Measurements from ENCODE around the gene TPRG1L. TPM values are rescaled to one million over a fixed set of nuclear protein-coding genes. Genes with fewer than 3 reads are reported as not detected.

The TPRG1L gene
- total RNA-seq, 2 donors from 2014 or later: 8.6 to 24.4 TPM

- intact Hi-C loops (cut with DNase I): no loop called here
- H3K27ac ChIP-seq: peak overlapping the region in 2 of 4 donors; percentile 69 to 77
These were observed 1.2 kb downstream of the TPRG1L start for GRCh38 chr1:3626025-3626424.

DNA sequence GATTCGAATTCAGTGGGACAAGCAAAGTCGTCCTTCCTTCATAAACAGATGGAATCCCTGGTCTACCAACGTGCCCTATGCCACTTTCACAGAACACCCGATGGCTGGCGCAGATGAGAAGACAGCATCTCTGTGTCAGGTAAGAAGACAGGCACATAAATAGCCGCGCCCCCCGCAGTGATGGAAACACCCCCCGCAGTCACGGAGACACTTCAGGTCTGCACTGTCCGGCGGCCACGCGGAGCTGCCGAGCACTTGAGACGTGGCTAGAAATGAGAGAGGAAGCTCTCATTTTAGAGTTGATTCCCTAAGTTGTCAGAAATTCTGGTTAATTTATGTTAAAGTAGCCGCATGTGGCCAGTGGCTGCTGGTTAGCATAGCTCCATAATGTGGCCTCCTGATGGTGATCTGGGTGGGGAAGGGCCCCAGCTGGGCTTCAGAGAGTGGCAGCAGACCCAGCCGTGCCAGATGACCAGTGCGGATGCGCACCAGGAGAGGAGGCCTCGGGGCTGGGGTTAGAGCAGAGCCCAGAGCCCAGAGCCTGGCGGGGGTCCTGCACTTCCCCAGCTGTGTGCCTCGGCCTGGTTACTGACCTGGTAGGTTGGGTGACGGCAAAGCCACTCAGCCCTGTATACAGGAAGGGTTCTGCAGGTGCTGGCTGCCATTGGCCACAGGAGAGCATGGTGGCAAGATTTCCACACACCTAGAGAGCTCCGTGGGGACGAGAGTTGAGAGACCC, 2.9 kb downstream of the TPRG1L start:
- DNase-seq (no peak), ATAC-seq (no peak)
- intact Hi-C loops (cut with DNase I): no loop called here
- H3K4me1 ChIP-seq: peaks cover 23% of the 10 kb centered on the region
- TF ChIP-seq POLR2A (IDR thresholded peaks at IDR 0.05) (no peak), CTCF (IDR thresholded peaks at IDR 0.05) (no peak)
- H3K9me3 ChIP-seq: no peaks in the 10 kb centered on the region
- 88 to 93% methylated on average over 22 to 26 of the region's 26 CpGs for WGBS, 2 donors
- H3K36me3 ChIP-seq (replicated peaks in 1 of 2; ENCODE audit: insufficient read depth in 1 of 2, low read depth in 2 of 2): peaks cover 0 to 12% of the 10 kb centered on the region in 2 donors
- H3K4me3 ChIP-seq: no peak overlapping the region
- no peaks in the 10 kb centered on the region for H3K27me3 ChIP-seq
- no peak overlapping the region for H3K27ac ChIP-seq

More at GRCh38 chr1:3626025-3626424, 1.2 kb downstream of the TPRG1L start:
- DNase-seq (no peak), ATAC-seq (no peak)
- no peak for TF ChIP-seq CTCF (IDR thresholded peaks at IDR 0.05)
- TF ChIP-seq POLR2A (IDR thresholded peaks at IDR 0.05): no peak
- no peaks in the 10 kb centered on the region for H3K27me3 ChIP-seq
- H3K4me3 ChIP-seq: no peak overlapping the region
- no peaks in the 10 kb centered on the region for H3K9me3 ChIP-seq
- H3K4me1 ChIP-seq: peaks cover 28% of the 10 kb centered on the region
- peaks cover 0 to 11% of the 10 kb centered on the region in 2 donors for H3K36me3 ChIP-seq (replicated peaks in 1 of 2; ENCODE audit: insufficient read depth in 1 of 2, low read depth in 2 of 2)
- 71 to 75% methylated on average over 4 of the region's 4 CpGs for WGBS, 2 donors

GRCh38 chr1:3628445-3628844, 3.6 kb downstream of the TPRG1L start:
- no peaks in the 10 kb centered on the region for H3K9me3 ChIP-seq
- ATAC-seq (no peak), DNase-seq (no peak)
- no peak for TF ChIP-seq CTCF (IDR thresholded peaks at IDR 0.05)
- TF ChIP-seq POLR2A (IDR thresholded peaks at IDR 0.05): no peak
- WGBS, 2 donors: 85 to 91% methylated on average over 8 to 10 of the region's 10 CpGs
- no peak overlapping the region for H3K27ac ChIP-seq
- intact Hi-C loops (cut with DNase I): no loop called here
- no peaks in the 10 kb centered on the region for H3K27me3 ChIP-seq
- H3K36me3 ChIP-seq (replicated peaks in 1 of 2; ENCODE audit: insufficient read depth in 1 of 2, low read depth in 2 of 2): peaks cover 0 to 12% of the 10 kb centered on the region in 2 donors
- H3K4me1 ChIP-seq: peaks cover 16% of the 10 kb centered on the region
- H3K4me3 ChIP-seq: no peak overlapping the region

GRCh38 chr1:3629561-3630160, 4.8 kb downstream of the TPRG1L start:
- TF ChIP-seq POLR2A (IDR thresholded peaks at IDR 0.05) (no peak), CTCF (IDR thresholded peaks at IDR 0.05) (no peak)
- intact Hi-C loops (cut with DNase I): no loop called here
- no peaks in the 10 kb centered on the region for H3K9me3 ChIP-seq
- ATAC-seq (no peak), DNase-seq (no peak)
- 89 to 90% methylated on average over 7 to 16 of the region's 16 CpGs for WGBS, 2 donors
- no peaks in the 10 kb centered on the region for H3K27me3 ChIP-seq
- H3K36me3 ChIP-seq (replicated peaks in 1 of 2; ENCODE audit: insufficient read depth in 1 of 2, low read depth in 2 of 2): peaks cover 0 to 14% of the 10 kb centered on the region in 2 donors
- H3K4me1 ChIP-seq: peaks cover 9% of the 10 kb centered on the region
- H3K4me3 ChIP-seq: no peak overlapping the region
- H3K27ac ChIP-seq: no peak overlapping the region

Measured in body of pancreas (tissue), 4 donors.